Measurements from ENCODE around the gene PDE4A.
"Not testable (repeated sequence)": the region's sequence is repeated elsewhere in the genome, so short reads cannot be mapped to it uniquely, and the experiment has no call there.

Gene PDE4A

DNA sequence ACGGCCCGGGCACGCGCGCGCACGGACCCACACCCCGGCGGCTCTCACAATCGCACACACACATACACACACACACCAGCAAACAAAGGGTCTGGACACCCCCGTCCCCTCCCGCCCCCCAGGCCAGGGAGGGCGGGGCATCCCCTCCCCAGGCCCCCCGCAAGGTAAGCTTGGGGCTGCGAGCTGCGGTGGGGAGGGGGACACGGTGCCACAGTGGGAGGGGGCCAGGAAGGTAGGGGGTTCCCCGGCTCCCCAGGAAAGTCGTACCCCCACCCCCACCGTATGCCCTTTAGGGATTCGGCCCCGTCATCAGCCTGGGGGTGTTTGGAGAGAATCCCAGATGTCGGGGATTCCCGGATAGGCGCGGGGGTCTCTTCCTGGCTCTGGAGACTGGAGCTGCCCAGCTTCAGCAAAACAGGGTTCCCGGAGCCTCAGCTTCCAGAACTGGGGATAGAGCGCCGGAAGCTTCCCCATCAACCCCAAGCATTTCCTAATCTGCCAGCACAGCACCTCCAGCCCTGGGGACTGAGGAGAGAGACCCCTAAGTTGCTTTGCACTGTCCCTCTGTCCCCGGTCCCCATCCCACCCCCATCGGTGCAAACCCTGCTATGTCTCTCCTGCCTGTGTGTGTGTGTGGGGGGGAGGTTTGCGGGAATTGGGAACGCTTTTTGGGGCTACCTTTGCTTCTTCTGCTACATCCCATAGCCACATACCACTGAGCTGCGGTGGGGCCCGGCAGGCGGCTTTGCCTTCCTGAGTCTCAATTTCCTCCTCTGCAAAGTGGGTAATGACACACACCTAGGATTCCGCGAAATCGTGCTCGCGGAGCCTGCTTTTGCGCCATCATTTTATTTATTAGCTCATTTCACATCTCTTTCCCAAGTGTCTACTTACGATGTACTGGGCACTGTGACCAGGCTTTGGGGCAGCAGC, 15.2 kb upstream of the PDE4A start:
- no peak for DNase-seq

- DNase-seq, result no peak
Observed at GRCh38 chr19:10406191-10406590, 14.1 kb upstream of the PDE4A start.

GRCh38 chr19:10407096-10407495, 13.2 kb upstream of the PDE4A start:
- no peak for DNase-seq

GRCh38 chr19:10408511-10409283, 11.6 kb upstream of the PDE4A start:
- no peak for DNase-seq

DNA sequence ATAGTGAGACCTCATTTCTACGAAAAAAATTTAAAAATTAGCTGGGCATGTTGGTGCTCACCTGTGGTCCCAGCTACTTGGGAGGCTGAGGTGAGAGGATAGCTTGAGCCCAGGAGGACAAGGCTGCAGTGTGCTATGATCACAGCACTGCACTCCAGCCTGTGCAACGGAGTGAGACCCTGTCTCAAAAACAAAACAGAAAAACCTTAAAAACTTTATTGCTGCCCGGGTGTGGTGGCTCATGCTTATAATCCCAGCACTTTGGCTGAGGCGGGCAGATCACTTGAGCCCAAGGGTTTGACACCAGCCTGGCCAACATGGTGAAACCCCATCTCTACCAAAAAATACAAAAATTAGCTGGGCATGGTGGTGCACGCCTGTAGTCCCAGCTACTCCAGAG, 9.1 kb upstream of the PDE4A start:
- DNase-seq, result not testable (repeated sequence)

- DNase-seq, result no peak
Observed at GRCh38 chr19:10412257-10412977, 7.9 kb upstream of the PDE4A start.

DNA sequence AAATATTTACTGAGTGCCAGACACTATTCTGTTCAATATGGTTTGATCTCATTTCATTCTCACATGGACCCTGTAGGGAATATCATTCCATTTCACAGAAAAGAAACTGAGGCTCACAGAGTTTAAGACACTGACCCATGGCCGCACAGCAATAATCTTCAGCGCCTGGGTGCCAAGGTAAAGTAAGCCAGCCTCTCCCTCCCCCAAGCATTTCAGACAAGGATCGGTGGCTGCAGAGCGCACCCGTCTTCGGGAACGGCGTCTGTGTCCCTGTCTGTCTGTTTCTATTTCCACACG, 4.3 kb upstream of the PDE4A start:
- no peak for DNase-seq

GRCh38 chr19:10416380-10417257, 3.7 kb upstream of the PDE4A start:
- DNase-seq, result peak; percentile 50

- DNase-seq, result no peak
Observed at GRCh38 chr19:10417541-10418234, 2.6 kb upstream of the PDE4A start.

GRCh38 chr19:10418235-10418484, 2.2 kb upstream of the PDE4A start:
- no peak for DNase-seq

- no peak for DNase-seq
Observed at GRCh38 chr19:10418485-10419199, 1.7 kb upstream of the PDE4A start.

DNA sequence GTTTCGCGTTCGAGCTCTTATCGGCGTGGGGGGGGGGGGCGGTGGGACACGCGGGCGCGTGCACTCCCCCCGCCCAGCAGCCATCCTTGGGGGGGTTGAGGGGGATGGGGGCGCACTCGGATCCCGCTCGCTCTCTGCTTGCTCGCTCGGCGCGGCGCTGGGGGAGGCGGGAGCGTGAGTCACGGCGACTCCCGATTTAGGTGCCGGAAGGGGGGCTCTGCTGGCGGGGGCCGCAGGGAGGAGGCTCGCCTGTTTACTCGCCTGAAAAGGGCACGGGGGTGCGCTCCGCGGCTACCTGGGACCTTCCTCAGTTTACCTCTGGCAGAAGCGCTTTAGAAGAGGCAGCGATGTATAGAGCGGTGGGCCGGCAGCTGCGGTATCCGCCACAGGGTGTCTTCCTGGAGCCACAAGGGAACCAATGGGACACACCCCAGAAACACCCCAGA, 1.1 kb upstream of the PDE4A start:
- DNase-seq, result no peak

GRCh38 chr19:10419646-10420443, 493 bp upstream of the PDE4A start:
- no peak for DNase-seq

- no peak for DNase-seq
Observed at GRCh38 chr19:10421240-10422045, 1.1 kb downstream of the PDE4A start.

- DNase-seq, result no peak
Observed at GRCh38 chr19:10422046-10422461, 1.7 kb downstream of the PDE4A start.

DNA sequence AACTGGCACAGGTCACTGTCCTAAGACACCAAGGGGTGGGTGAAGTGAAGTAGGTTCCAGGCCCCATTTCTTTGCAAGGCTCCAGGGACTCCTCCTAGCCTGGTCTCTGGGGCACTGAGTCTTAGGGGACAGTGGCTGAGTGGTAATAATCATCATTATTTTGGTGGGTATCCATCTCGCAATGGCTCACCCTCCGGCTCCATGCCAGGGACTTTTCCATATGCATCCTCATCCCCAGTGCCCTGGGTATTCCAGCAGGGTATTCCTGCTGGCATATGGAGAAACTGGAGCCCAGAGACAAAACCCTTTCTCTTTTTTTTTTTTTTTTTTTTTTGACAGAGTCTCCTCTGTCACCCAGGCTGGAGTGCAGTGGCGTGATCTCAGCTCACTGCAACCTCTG, 2.5 kb downstream of the PDE4A start:
- no peak for DNase-seq

- no peak for DNase-seq
Observed at GRCh38 chr19:10424011-10424637, 3.8 kb downstream of the PDE4A start.

DNA sequence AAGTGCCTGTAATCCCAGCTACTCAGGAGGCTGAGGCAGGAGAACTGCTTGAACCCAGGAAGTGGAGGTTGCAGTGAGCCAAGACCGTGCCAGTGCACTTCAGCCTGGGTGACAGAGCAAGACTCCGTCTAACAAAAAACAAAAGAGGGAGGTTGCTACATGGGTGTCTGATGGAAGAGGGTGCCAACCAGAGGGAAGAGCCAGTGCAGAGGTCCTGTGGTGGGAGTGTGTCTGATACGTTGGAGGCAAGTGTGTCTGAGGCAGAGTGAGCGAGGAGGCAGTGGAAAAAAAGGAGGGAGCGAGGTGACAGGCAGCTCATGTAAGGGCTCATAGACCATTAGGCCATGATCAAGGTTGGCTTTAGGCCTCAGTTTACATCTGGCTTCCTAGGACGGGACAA, 6.8 kb downstream of the PDE4A start:
- no peak for DNase-seq

- no peak for DNase-seq
Observed at GRCh38 chr19:10428996-10429381, 8.7 kb downstream of the PDE4A start.

All from NCI-H2107 (cell line).